ENCODE measurements around the gene PALM.

PALM gene

GRCh38 chr19:782878-783668 is 74.3 kb downstream of the PALM start:
- DNase-seq (ENCODE audit: low read depth): no peak

- DNase-seq (ENCODE audit: low read depth): no peak
These were observed 75.8 kb downstream of the PALM start for GRCh38 chr19:784541-784940.

GRCh38 chr19:787536-787935 is 78.8 kb downstream of the PALM start:
- DNase-seq (ENCODE audit: low read depth): no peak

DNA sequence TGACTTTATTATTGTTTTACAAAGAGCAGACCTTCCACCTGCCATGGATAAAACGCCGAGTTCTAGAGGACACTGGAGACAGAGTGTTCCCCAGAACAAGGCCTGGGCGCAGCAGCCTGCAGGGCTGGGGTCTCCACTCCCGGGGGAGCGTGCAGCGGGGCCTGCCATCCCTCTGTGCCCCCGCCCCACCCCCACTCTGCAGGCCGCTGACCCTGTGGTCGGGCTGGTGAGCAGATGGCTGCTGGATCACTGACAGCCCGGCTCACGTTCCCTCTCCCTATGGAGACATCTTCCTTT is 79.9 kb downstream of the PALM start:
- no peak for DNase-seq (ENCODE audit: low read depth)

DNA sequence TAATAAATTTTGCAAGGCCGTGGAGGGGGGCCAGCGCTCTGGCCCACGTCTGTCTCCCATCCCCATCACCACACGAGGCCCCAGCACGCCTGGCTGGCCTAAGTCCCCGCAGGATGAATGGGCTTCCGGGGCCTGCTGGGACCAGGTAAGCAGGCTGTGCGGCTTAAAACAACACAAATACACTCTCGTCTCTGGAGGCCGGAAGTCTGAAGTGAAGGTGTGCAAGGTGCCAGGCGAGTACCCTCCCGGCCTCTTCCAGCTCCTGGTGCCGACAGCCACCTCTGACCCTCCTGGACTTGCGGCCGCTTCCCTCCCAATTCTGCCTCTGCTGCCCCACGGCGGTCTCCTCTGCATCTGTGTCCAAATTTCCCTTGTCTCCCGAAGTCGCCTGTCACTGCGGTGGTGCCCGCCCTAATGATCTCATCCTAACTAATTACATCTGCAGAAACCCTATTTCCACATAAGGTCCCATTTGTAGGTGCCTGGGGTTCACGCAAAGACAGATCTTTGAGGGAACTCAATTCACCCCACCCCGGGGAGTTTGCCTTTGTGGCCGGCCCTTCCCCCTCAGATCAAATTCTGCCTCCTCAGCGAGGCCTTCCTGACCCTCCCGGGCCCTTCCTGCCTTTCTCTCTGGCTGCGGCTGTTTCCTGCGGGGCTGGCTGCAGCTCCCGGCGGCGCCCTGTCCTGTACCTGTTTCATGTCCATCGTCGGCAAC is 80.4 kb downstream of the PALM start:
- no peak for DNase-seq (ENCODE audit: low read depth)

DNA sequence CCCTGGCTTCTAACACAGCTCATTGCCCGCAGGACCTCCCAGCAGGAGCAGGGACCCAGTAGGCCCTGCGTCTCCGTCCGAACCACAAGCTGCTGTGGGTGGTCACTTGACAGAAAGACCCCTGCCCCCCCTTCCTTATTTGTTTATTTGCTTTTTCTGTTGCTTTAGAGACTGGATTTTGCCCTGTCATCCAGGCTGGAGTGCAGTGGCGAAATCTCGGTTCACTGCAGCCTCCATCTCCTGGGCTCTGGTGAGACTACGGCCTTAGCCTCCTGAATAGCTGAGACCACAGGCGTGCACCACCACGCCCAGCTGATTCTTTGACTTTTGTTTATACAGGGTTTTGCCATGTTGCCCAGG is 80.9 kb downstream of the PALM start:
- DNase-seq (ENCODE audit: low read depth): no peak

DNA sequence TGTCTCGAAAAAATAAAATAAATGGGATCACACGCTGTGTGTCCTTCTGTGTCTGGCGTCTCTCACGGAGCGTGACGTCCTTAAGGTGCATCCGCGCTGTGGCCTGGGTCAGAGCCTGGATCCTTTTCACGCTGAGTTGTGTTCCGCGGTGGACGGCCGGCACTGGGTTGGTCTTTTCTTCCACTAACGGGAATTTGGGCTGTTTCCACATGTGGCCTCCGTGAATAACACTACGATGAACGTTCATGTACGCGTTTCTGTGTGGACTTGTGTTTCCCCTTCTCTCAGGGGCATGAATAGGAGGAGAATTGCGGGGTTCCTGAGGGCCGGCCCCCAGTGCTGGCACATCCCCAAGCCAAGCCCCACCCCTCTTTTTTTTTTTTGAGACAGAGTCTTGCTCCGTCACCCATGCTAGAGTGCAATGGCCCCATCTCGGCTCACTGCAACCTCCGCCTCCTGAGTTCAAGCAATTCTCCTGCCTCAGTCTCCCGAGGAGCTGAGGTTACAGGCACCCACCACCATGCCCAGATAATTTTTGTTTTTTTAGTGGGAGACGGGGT is 82.4 kb downstream of the PALM start:
- DNase-seq (ENCODE audit: low read depth): no peak

- no peak for DNase-seq (ENCODE audit: low read depth)
These were observed 83.0 kb downstream of the PALM start for GRCh38 chr19:791567-792305.

DNA sequence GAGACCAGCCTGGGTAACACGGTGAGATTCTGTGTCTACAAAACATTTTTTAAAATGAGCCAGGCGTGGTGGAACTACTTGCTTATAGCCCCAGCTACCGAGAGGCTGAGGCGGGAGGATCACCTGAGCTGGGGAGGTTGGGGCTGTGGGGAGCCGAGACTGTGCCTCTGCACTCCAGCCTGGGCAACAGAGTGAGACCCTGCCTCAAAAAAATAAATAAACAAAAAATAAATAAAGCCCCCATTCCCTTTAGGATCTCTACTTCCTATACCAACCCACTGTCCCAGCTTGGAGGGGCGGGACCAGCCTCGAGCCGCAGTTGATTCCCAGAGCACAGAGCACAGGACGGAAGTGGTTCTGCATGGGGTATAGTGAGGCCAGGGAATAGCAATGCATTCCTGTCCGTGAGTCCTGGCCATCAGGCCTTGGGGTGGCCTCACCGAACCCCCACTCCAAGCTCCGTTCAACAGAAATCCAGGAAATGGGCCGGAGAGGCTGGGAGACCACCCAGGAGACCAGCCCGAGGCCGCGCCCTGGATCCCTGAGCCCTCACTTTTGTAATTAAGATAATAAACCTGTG is 83.7 kb downstream of the PALM start:
- no peak for DNase-seq (ENCODE audit: low read depth)

GRCh38 chr19:793806-794205 is 85.1 kb downstream of the PALM start:
- DNase-seq (ENCODE audit: low read depth): no peak

- DNase-seq (ENCODE audit: low read depth): no peak
These were observed 86.4 kb downstream of the PALM start for GRCh38 chr19:795073-795611.

DNA sequence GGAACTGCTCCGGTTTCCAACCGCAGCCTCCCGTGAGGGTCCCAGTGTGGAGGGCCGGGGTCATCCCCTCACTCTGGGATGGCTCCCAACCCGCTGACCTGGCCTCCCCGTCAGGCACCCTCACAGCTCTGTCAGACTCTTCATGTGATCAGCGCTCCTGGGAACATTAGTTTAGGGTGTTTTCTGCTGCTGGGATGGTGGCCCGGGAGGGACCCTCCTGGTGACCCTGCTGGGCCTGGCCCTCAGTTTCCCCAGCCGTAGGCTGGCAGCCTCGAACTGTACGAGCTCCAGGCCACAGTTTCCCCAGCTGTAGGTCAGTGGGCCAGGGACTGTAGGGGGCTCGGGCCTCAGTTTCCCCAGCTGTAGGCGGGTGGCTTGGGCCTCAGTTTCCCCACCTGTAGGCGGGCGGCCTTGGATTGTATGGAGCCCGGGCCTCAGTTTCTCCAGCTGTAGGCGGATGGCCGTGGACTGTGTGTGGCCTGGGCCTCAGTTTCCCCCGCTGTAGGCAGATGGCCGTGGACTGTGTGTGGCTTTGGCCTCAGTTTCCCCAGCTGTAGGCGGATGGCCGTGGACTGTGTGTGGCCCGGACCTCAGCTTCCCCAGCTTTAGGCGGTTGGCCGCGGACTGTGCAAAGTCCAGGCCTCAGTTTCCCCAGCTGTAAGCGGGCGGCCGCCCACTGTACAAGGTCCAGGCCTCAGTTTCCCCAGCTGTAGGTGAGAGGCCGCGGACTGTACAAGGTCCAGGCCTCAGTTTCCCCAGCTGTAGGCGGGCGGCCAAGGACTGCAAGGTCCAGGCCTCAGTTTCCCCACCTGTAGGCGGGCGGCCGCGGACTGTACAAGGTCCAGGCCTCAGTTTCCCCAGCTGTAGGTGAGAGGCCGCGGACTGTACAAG is 87.2 kb downstream of the PALM start:
- no peak for DNase-seq (ENCODE audit: low read depth)

- peak; percentile 97 for DNase-seq (ENCODE audit: low read depth)
These were observed 88.2 kb downstream of the PALM start, which contains the start of gene PTBP1 for GRCh38 chr19:796692-797527. PTBP1 (plus strand) TSS chr19:797452; CDS start chr19:797498, 46 bp downstream.

Data from HS-5 (cell line).